ENCODE results near the gene EIF3L.

EIF3L gene

DNA sequence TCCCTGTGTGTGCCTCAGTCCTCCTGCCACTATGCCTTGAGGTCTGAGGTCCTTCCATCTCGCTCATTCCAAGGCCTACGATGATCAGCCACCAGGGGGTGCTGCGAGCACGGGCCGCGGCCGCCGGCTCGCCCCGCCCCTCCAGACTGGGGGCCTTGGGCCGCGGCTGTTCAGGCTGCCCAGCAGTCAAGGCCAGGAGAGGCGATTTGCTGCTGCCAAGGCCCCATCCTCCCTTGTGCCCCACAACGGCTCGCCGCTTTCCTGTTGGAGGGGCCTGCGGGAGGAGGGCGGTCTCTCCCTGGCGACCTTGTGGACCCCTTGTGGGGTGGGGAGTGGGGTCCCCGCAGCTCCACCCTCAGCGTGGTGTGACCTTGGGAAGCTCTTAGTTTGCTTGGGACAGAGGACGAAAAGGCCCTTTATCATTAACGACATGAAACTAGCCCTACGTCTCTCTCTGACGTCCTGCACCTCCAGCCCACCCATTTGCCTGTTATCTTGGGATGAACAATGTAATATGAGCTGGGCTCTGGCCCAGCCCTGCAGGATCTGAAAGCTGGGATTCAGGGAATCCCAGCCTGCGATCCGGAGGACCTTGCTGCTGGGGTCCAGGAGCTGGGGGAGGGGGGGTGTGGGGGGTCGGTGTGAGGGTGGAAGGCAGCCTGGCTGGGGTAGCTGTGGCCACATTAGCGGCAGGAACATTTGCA is 31.4 kb upstream of the EIF3L start:
- DNase-seq: peak; percentile 86

DNA sequence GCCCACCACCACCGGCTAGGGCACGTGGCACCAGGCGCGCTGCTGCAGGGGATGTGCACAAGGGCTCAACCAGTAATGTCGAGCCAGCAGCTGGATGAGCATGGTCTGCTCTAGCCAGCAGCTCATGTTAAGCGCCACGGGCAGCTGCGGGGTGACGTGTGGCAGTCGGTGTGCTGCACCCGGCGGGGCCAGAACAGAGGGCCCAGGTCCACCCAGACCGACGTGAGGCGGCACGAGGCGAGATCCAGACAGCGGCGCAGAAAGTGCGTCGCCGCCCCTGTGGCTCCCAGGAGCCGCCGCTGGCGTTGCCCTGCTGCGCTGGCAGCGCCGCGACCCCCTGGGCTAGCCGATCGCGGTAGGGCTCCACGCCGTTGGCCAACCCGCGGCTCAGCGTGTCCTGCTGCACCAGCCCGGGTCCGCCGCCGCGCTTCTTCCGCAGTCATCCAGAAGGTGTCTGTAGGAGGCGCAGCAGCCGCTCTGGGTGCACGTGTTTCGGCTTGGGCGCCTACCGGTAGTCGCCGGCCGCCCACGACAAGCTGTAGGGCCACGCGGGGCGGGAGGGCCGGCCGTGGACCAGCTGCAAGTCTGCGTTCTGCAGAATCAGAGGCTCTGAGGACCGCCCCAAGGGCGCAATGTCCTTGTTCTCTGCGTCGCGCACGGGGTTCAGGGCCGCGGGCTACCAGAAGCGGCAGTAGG is 30.7 kb upstream of the EIF3L start:
- peak; percentile 65 for DNase-seq

DNA sequence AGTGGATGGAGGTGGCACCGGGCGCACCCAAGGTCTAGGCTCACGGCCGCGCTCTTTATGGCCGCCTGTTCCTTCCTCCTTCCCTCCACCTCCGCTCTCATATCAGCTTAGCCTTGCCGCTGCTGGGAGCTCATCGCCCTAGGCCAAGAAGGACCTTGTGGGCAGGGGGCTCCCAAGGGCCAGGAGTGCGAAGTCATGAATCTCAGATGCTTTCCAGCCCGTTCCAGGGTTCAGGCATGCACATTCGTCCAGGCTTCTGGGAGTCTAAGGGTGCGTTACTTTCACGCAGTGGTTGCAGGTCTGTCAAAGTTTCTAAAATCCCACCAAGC is 30.1 kb upstream of the EIF3L start:
- no peak for DNase-seq

DNA sequence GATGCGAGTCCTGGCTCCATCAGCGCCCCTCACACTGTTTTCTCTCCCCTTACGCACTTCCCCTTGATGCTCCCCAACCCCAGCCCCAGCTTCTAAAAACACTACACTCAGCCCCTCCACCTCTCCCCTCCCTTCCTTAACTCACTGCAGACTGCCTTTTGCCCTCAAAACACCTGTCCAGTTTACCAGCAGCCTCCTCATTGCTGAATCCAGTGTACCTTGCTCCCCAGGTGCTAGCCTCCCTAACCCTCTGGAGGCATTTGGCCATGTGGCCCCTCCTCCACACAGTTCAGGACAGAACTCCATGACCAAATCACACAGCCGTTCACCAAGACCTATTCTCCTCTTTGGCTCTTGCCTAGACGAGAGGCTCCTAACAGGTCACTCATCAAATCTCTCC is 28.9 kb upstream of the EIF3L start:
- no peak for DNase-seq

DNA sequence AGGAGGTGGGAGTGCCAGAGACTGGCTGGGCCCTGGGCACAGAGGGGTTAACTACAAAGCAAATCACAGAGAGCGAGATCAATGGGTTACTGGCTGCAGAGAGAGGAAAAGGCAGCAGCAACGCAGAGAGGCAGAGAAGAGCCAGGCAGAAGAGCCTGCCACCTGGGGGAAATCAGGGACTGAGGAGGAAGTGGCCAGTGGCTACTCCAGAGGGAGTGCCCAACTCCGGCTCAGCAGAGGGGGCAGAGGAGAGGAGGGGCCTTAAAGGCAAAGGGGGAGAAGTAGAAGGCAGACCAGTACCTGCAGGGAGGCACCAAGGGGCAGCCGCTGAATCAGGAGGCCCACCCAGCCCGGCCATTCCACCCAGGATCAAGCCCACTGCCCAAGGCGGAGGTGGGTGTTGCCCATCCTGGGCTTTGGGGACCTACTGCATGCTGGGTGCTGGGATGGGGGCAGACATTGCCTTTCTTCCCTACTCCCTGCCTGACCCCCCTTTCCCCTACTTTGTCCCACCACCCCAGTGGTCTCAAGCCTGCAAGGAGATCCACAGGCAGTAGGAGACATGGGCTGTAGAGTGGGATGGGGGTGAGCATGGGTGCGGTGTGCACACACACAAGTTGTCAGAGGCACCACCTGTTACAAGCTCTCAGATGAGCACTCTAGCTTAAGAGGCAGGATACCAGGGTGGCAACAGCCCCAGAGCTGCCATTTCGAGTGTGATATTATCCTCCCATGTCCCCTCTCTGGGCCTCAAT is 27.0 kb upstream of the EIF3L start:
- no peak for DNase-seq

DNA sequence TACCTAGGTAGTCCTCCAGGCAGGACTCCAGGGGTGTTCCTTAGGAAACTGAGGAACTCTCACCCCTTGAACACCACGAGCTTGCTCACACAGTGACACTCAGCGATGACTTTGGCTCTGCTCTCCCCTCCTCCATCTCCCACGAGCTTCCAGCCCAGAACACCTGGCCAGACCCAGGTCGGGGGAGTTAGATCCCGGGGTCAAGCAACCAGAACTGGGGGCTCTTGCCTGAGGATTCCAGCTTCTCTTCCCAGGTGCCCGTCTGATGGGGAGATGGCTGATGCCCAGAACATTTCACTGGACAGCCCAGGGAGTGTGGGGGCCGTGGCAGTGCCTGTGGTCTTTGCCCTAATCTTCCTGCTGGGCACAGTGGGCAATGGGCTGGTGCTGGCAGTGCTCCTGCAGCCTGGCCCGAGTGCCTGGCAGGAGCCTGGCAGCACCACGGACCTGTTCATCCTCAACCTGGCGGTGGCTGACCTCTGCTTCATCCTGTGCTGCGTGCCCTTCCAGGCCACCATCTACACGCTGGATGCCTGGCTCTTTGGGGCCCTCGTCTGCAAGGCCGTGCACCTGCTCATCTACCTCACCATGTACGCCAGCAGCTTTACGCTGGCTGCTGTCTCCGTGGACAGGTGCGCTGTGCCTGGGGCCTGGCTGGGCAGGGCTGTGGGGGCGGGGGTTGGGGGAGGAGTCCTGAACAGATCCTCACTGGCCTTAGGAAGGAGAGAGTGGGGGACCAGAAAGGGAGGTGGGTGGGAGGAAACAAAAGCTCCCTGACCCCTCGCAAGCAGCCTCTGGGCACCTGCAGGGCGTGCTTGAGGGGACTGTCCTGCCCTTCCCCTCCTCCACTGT is 25.9 kb upstream of the EIF3L start, which contains the start of gene GALR3:
TSS of gene GALR3 (plus strand) at position 249 of the 852 bp plus-strand sequence. CDS start at position 274, 25 bp downstream.
- no peak for DNase-seq

DNA sequence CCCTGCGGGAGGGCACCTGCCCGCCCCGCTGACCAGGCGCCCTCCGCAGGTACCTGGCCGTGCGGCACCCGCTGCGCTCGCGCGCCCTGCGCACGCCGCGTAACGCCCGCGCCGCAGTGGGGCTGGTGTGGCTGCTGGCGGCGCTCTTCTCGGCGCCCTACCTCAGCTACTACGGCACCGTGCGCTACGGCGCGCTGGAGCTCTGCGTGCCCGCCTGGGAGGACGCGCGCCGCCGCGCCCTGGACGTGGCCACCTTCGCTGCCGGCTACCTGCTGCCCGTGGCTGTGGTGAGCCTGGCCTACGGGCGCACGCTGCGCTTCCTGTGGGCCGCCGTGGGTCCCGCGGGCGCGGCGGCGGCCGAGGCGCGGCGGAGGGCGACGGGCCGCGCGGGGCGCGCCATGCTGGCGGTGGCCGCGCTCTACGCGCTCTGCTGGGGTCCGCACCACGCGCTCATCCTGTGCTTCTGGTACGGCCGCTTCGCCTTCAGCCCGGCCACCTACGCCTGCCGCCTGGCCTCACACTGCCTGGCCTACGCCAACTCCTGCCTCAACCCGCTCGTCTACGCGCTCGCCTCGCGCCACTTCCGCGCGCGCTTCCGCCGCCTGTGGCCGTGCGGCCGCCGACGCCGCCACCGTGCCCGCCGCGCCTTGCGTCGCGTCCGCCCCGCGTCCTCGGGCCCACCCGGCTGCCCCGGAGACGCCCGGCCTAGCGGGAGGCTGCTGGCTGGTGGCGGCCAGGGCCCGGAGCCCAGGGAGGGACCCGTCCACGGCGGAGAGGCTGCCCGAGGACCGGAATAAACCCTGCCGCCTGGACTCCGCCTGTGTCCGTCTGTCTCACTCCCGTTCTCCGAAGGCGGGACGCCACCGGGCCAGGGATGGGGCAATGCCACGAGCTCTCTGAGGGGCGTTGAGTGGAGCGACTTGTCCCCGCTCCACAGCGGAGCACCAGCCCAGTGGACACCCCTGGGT is 24.3 kb upstream of the EIF3L start:
- DNase-seq: no peak

DNA sequence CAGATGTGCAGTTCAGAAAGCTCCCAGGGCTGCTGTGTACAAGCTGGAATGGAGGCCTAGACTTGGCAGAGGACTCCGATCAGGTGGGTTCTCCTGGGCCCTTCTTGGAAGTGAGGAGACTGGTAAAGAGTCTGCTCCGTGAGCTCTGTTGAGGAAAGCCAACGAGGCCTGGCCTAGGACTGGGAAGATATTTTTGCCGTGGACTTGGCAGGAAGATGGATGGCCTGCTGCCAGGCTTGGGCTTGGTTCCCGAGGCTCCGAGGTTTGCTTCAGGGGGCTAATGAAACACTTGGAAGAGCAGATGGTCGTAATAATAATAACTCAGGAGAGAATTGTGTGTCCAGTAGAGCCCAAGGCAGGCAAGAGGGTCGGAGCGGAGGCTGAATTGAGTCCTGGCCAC is 22.2 kb upstream of the EIF3L start:
- DNase-seq: no peak

DNA sequence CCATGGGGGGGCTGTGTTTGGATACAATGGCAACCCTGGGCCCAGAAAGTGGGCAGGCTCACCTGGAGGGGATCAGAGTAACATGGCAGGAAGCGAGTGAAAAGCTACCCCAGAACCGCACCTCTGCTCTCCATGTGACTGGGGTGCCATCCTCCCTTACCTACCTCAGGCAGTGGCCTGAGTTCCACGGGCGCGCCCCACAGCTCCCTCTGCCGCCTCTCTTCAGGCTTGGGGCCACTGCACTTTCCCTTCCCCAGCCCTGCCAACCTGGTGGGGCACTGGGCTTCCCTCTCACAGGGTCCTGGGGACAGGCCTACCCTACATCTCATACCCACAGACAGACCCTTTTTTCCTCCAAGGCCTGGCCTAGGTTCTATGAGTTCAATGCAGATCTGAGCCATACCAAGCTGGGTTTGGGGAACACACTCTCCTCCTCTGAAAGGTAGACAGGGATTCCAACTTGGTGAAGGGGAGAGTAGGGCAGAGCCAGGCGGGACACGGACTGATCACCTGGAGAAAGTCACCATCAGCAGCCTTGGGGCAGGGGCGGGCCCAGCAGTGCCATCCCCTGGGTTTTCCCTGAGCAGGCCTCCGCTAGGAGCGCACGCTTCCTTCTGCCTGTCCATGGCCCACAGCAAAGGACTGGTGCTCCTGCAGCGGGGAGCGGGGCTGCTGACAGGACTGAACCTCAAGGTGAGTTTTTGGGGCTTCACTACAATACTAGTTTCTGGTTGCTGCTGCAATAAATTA is 19.0 kb upstream of the EIF3L start:
- DNase-seq: no peak

DNA sequence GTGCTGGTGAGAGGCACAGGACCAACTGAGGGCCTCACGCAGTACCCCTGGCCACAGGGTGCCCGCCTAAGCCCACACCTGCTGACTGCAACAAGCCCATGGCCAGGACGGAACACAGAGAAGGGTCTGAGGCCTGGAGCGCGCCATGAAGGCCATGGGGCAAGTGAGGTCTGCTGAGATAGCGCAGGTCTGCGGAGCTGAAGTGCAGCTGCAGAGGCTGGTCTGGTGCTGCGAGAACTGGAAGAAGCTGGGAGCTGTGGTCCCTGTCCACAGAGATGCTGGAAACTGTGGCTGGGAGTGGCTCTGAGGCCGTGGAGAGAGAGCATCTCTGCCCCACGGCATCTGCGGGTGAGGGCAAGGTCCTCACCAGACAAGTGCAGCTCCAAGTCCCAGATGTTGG is 17.7 kb upstream of the EIF3L start:
- no peak for DNase-seq

DNA sequence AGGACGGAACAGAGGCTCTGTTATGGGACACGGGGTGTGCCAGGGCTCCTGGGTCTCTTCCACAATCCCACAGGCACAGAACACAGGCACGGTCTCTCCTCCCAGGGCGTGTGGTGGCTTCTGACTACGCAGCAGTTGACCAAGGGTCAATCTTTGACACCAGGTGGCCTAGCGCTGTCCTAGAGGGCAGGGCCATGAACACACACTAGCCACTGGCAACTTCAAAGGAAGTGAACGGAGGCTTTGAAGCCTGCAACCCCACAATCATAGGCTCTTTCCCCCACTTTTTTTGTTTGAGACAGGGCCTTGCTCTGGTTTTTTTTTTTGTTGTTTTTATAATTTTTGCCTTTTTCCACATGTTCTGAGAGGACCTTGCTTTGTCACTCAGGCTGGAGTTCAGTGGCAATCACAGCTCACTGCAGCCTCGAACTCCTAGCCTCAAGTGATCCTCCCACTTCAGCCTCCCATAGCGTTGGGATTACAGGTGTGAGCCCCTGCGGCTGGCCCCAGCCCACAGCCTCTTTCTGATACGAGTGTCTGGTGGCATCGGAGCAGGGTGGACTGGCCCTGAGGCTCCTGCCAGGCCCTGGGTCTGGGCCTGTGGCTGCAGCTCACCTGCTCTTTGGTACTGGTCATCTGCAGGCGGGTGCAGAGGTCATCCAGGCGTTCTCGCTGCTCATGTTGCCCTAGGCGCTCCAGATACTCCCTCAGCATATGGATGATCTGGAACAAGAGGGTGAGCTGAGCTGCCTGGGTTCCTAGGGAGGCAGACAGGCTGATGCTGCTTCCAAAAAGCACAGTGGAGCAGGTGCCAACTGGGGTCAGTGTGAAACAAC is 17.0 kb upstream of the EIF3L start:
- DNase-seq: no peak

DNA sequence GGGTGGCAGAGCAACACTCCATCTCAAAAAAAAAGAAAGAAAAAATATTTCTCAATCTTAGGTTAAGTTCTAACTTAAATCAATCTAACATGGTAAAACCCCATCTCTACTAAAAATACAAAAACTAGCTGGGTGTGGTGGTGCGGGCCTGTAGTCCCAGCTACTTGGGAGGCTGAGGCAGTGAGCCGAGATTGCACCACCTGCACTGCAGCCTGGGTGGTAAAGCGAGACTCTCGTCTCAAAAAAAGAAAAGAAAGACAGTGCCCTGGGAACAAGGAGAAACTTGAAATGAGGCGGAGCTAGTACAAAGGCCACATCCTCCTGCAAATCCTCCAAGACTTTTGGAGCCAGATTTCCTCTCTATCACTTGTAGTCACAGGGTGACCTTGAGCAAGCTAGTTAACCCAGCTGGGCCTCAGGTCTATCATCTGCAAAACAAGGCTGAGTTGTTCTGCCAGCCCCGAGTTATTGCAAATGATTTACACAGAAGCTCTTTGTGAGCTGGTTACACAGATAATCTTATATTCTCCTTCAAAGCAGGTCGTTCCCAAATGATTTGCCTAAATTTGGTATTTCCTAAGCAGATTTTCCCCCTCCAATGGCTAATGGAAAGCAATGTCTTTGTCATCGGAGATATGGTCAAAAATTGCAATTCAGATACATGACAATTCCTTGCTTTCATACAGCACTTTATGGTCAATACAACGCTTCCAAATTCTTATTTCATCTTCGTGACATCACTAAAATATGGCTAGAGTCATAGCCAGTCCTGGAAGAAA is 7.0 kb upstream of the EIF3L start:
- no peak for DNase-seq

DNA sequence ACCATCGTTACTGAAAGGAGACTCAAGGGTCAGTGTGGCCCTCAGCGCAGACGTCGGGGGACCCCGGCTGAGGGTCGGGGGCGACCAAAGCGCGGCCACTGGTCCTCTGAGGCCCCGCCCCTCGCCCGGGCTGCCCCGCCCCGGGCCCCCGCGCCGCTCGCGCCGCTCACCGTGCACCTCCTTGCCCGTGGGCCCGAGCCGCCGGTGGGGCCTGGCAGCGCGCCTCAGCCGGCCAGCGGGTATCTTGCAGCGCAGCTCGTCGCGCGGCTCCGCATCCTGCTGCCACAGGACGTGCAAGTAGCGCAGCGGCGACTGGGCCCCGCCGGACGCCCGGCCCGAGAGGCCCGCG is 5.5 kb upstream of the EIF3L start:
- peak; percentile 45 for DNase-seq

DNA sequence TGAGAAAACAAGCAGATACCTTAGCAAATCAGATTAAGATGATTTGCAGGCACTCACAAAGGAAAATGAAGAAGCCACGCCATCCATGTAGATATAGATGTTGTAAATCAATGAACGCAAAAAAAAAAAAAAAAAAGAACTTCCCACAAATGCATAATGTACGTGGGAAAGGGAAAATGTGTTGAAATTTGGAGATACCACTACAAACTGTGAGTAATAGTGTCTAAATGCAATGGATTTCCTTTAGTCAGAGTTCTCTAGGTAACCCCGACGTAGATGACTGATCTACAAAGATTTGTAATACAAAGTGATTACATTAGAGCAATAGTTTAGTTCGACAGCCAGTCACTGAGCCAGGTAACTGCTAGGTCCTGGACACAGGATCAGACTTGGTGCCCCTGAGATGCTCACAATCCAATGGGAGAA is 4.3 kb upstream of the EIF3L start:
- DNase-seq: no peak

DNA sequence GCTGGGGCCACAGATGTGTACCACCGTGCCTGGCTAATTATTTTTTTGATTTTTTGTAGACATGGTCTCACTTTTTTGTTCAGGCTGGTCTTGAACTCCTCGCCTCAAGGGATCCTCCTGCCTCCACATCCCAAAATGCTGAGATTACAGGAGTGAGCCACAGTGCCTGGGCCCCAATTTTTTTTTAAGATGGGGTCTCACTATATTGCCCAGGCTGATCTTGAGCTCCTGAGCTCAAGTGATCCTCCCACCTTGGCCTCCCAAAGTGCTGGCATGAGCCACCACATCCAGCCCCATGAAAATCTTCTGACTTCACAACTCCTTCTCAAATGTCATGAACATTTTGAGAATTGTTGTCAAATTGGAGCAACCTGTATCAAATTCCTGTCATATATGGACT is 2.8 kb upstream of the EIF3L start:
- DNase-seq: no peak

DNA sequence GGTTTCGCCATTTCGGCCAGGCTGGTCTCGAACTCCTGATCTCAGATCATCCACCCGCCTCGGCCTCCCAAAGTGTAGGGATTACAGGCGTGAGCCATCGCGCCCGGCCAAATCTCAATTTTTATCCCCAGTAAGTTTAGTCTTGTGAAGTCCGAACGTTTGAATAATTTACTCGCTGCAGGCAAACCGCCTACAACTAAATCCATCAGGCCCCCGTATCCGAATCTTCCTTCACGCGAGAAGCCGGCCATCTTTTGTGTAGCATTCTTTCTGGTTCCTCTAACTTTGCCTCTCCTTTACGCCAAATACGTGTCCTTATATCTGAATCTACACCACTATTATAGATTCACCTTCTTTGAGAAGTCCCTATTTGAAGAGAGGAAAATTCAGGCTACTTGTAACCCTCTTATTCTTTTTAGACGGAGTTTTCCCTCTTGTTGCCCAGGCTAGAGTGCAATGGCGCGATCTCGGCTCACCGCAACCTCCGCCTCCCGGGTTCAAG is 581 bp upstream of the EIF3L start:
- no peak for DNase-seq

DNA sequence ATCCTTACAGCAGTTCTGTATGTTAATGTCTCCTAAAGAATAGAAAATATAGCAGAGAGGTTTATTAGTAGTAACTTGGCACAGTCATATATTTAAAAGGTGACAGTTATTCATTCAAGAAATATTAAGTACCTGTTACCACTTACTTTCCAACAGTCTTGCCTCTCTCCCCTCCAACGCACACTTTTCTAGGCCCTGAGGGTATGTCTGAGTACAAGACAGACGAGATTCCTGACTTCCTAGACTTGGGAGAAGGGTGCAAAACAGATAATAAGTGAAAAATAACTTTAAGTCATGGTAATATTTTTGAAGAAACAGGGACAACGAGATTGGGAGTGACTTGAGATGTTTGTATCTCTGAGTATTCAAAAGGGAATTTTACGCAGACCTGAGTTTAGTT is 1.6 kb downstream of the EIF3L start:
- DNase-seq: no peak

DNA sequence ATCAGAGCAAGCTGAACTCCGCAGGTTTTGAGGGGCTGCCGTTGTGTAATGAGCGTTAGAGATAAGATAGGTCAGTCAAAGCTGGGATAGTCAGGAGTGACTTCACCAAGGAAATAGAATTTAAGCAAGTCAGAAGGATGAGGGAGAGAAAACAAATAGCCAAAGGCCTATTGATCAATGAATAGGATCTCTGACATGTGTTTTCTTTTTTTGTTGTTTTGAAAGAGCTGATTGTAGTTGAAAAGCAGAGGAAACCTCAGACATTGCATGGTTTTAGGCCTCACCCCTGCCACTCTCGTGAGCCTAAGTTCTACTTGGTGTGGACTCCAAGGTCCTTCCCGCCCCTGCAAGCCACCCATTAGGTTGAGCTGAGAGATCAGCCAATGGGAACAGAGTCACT is 3.2 kb downstream of the EIF3L start:
- no peak for DNase-seq

DNA sequence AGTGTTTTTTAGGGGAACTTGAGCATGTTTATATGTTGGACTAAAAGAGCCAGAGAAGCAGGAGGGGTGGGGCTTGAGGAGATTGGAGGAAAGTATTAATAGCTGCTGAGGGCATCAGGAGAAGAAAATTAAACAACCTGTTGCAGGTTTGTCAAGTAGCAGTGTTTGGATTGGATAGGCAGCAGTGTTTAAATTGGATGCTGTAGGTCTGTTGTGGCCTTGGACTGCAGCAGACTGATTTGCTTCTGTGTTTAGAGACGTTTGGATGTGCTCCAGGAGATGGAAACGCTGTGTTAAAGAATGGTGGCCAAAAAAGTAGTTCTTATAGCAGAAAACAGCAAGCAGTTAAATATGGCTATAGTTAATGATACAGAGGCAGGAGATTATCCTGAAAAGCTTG is 5.7 kb downstream of the EIF3L start:
- DNase-seq: no peak

Data from activated CD8-positive, alpha-beta memory T cell treated with anti-CD3 and anti-CD28 coated beads, Interleukin-2, amount 50 U/mL, for 4 hours (primary cell).